Left renal pelvis (tissue), 4 donors: Measurements from ENCODE around the gene ARHGAP10. TPM values are rescaled to one million over a fixed set of nuclear protein-coding genes. Genes with fewer than 3 reads are reported as not detected.
"Not testable (repeated sequence)": the region's sequence is repeated elsewhere in the genome, so short reads cannot be mapped to it uniquely, and the experiment has no call there.

Source experiments
- DNase-seq, 4 donors: peaks; one replicate each; pipeline ENCODE4 v3.0.0-alpha.2; 2013; ENCODE audit warnings: low read depth in 4 of 4, low spot score in 3 of 4
- polyA plus RNA-seq, 4 donors: library from polyadenylated mRNA; unstranded; fragments of 120-200 nt; gene quantifications; one replicate each; pipeline ENCODE4 v1.2.1, GENCODE V29; 2013; ENCODE audit not compliant: insufficient read length in 4 of 4

The ARHGAP10 gene
- polyA plus RNA-seq, 4 donors, result 17.8 to 20.0 (median 19.0) TPM

DNA sequence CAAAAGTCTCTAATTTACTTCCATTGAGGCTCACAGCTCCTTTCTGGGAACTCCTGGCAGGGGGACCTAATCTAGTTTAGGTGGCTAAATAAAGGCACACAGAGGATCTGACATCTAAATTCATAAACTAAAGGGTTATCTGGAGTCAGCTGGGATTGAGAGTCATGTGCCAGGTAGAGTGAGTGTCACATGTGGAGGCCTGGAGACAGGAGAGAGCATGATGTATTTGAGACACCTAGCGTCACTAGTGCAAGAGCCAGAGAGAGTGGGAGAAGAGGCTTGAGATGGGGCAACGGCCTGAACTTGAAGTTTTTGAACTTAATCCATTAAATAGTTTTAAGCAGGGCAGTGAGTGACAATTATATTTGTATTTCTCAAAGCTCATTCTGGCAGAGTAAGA is 152.6 kb downstream of the ARHGAP10 start:
- DNase-seq, result no peak

DNA sequence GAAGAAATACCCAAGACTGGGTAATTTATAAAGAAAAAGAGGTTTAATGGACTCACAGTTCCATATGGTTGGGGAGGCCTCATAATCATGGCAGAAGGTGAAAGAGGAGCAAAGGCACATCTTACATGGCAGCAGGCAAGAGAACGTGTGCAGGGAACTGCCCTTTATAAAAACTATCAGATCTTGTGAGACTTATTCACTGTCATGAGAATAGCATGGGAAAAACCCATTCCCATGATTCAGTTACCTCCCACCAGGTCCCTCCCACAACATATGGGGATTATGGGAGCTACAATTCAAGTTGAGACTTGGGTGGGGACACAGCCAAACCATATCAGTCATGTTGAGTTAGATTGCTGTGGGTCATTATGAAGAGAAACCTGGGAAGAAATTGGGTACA is 153.3 kb downstream of the ARHGAP10 start:
- not testable (repeated sequence) for DNase-seq

GRCh38 chr4:147891476-147892115 is 159.7 kb downstream of the ARHGAP10 start:
- no peak for DNase-seq

GRCh38 chr4:147899512-147899911 is 167.6 kb downstream of the ARHGAP10 start:
- no peak for DNase-seq

DNA sequence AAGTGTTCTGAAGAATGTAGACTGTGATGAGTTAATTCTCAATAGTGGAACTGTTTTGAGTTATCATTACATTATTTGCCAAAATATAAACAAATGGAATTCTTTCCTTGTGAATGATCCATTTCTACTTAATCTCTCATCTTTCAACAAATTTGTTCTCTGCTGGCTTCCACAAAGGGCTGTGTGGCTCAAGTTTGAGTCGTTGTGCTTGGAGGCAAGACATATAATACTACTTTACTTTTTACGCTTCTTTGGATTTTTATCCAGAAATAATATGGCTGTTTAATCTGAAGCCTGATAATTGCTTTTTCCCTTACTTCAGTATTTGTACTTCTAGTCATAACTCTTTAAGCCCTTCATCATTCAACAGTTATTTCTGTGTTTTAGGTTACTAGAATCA is 169.5 kb downstream of the ARHGAP10 start:
- no peak for DNase-seq

GRCh38 chr4:147901916-147902315 is 170.0 kb downstream of the ARHGAP10 start:
- no peak for DNase-seq

- no peak for DNase-seq
Measured at GRCh38 chr4:147909225-147909624, 177.3 kb downstream of the ARHGAP10 start.

- DNase-seq, result no peak
Measured at GRCh38 chr4:147910315-147910714, 178.4 kb downstream of the ARHGAP10 start.

GRCh38 chr4:147912106-147912505 is 180.2 kb downstream of the ARHGAP10 start:
- not testable (repeated sequence) for DNase-seq

- DNase-seq, result no peak
Measured at GRCh38 chr4:147913137-147913536, 181.2 kb downstream of the ARHGAP10 start.

DNA sequence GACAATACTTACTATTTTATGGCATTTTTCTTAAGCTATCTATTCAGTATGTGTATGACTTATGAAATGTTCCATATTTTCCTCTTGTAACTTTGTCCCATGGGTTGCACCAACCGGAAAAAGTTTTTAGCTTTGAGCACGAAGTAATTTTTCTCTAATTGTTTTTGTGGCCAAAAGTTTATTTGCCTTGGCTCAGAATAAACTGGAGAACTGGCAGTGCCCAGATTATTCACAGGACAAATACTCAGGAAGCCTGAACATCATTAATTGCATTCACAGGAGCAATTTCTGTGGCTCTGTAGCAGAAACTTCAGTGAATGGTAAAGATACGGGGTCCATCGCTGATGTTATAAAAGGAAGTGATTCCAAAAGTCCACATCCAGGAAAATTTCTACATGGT is 184.5 kb downstream of the ARHGAP10 start:
- DNase-seq, result no peak

GRCh38 chr4:147923381-147923780 is 191.5 kb downstream of the ARHGAP10 start:
- DNase-seq, result no peak

- DNase-seq, result no peak
Measured at GRCh38 chr4:147923854-147924253, 192.0 kb downstream of the ARHGAP10 start.

DNA sequence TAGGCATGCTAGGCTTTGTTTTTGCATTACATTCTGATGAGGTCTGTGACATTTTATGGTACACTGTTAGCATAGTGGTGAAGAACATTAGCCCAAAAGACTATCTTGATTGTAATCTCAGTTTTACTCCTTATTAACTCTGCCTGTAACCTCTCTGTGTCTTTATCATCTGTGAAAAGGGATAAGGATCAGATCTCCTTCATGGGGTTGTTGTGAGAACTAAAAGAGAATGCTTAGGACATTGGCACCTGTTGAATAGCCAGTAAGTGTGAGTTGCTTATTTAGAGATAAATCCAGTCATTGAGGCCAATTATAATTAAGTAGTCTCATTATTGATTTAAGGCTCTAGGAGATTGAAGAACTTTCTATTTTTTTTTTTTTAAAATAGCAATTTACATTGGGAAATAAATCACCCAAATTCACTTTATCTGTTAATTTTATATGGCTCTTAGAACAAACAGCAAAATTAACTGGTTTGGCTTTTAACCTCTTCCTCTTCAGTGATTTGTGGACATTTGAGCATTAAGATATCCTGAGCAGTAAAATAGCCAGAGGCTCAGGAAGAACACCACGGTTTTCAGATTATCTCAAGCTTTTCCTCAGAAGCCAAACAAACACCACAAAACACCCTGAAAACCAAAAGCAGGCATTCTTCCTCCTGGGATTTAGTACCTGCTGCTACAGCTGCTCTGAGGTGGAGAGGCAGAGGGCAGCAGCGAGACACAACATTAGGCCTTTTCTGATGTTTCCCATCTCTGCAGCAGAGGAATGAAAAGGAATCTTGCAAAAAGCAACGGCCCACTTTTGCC is 192.9 kb downstream of the ARHGAP10 start:
- DNase-seq, result peak; percentile 21 to 50 (median 38)

DNA sequence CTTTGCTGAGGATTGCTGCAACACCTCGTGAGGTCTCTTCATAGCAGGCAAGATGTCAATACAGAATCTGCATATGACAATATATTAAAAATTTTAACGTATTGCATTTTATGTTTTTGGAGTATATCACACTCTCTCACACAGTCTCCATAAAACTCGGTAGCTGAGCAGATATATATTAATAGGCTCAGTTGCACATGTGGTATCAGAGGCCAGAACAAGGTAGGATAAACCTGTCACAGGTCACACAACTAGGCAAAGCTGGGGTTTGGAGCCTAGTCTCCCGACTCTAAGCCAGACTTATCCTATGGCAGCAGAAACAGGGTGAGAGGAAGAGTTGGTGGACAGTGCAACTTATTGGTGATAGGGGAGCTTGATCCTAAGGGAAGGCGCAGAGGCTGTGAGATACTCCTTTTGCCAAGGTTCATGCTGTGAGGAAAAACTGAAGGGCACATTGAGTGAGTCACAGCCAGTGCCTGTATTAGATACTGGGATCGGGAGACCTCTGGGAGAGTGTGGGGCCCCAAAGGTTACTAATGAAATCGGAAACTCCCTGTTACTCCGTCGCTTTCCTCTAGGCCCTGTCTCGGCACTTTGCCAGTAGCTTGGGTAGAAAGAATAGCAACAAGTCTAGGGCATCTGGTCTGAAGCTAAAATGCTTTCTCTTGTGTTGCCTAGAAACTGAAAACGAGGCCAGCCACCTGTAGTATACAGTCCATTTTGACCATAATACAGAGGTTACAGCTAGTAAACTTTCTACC is 195.7 kb downstream of the ARHGAP10 start:
- no peak for DNase-seq

- DNase-seq, result no peak
Measured at GRCh38 chr4:147928400-147928799, 196.5 kb downstream of the ARHGAP10 start.

DNA sequence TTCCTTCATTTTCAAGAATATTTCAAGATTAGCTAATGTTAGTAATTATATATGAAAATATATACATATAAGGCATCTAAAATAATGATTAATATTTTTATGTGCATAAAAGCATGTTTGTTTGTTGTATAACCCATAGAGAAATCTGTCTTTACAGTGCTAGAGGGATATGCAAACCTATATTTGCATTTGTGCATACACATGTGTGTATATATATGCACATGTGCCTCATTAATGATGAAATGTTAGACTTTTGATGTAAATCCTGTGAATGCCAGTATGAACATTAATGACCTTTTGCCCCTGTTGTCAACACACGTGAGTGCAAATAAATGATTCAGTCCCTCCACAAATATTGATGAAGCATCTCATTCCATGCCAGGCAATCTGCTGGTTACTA is 197.9 kb downstream of the ARHGAP10 start:
- DNase-seq, result no peak

DNA sequence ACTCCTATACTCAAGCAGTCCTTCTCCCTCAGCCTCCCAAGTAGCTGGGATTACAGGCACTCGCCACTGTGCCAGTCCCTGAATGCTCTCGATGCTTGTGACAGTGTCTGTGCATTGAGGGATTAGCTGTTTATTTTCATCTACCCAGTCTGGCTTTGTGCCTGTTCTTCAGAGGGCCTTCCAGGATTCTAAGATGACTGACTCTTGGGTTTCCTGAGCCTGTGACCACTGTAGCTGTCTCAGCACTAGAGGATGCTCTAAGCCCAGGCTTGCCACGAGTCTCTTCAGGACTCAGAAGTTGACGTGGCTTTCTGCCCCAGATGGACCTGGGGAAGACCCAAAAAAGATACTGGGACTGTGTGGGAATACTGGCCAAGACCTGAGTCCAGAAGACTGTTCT is 201.4 kb downstream of the ARHGAP10 start:
- no peak for DNase-seq

GRCh38 chr4:147933779-147934178 is 201.9 kb downstream of the ARHGAP10 start:
- DNase-seq, result no peak

DNA sequence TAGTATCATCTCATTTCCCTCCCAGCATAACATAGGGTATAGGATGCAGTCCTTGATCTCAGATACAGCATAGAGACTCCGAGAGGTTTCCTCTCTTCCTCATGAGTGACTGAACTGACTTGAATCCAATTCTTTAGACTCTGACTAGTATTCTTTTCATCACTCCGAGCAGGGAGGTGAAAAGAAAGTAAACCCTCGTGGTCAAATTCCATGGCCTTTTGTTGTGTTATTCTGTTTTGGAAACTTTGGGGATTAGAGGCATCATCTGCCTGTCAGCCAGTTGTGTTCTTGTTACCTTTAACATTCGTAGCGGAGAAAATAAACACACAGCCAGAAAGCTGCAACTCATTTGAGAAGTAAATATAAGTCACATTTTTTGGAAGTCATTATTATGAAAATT is 206.6 kb downstream of the ARHGAP10 start:
- no peak for DNase-seq

GRCh38 chr4:147940171-147940570 is 208.3 kb downstream of the ARHGAP10 start:
- no peak for DNase-seq
